NOMO-1 treated with DMSO at 0.1 percent for 48 hours (cell line): ENCODE data around the gene ITIH3.

ENCODE experiments used
- DNase-seq: peaks from one replicate; lab custom pipeline; 2025; ENCODE audit not compliant: unreplicated experiment; lab: John Stamatoyannopoulos, UW

Gene ITIH3

GRCh38 chr3:52842424-52842823 lies 47.8 kb downstream of the ITIH3 start:
- DNase-seq: no peak

- DNase-seq: no peak
Observed at GRCh38 chr3:52843108-52843865, 48.7 kb downstream of the ITIH3 start.

- DNase-seq: no peak
Observed at GRCh38 chr3:52843881-52844280, 49.3 kb downstream of the ITIH3 start.

GRCh38 chr3:52844290-52844975 lies 49.8 kb downstream of the ITIH3 start:
- DNase-seq: peak; percentile 46

- peak; percentile 50 for DNase-seq
Observed at GRCh38 chr3:52845157-52845556, 50.6 kb downstream of the ITIH3 start.

- DNase-seq: no peak
Observed at GRCh38 chr3:52845691-52846431, 51.3 kb downstream of the ITIH3 start.

GRCh38 chr3:52846432-52846965 lies 51.9 kb downstream of the ITIH3 start:
- DNase-seq: no peak

GRCh38 chr3:52847241-52847640 lies 52.6 kb downstream of the ITIH3 start:
- DNase-seq: no peak

GRCh38 chr3:52847726-52848125 lies 53.1 kb downstream of the ITIH3 start:
- no peak for DNase-seq

GRCh38 chr3:52848617-52849016 lies 54.0 kb downstream of the ITIH3 start:
- DNase-seq: no peak

GRCh38 chr3:52849656-52850055 lies 55.1 kb downstream of the ITIH3 start:
- DNase-seq: no peak

- DNase-seq: peak; percentile 33
Observed at GRCh38 chr3:52851348-52851747, 56.8 kb downstream of the ITIH3 start.

- no peak for DNase-seq
Observed at GRCh38 chr3:52852419-52852818, 57.8 kb downstream of the ITIH3 start.

GRCh38 chr3:52854013-52854412 lies 59.4 kb downstream of the ITIH3 start:
- no peak for DNase-seq

- no peak for DNase-seq
Observed at GRCh38 chr3:52856666-52857065, 62.1 kb downstream of the ITIH3 start.

GRCh38 chr3:52857133-52857532 lies 62.5 kb downstream of the ITIH3 start:
- no peak for DNase-seq

- DNase-seq: no peak
Observed at GRCh38 chr3:52857864-52858263, 63.3 kb downstream of the ITIH3 start.
